HCEC 1CT (cell line): ENCODE measurements around the gene C5orf47.

Experiments used
- DNase-seq: peaks from one replicate; pipeline ENCODE4 v3.0.0-alpha.2; 2017

The C5orf47 gene

DNA sequence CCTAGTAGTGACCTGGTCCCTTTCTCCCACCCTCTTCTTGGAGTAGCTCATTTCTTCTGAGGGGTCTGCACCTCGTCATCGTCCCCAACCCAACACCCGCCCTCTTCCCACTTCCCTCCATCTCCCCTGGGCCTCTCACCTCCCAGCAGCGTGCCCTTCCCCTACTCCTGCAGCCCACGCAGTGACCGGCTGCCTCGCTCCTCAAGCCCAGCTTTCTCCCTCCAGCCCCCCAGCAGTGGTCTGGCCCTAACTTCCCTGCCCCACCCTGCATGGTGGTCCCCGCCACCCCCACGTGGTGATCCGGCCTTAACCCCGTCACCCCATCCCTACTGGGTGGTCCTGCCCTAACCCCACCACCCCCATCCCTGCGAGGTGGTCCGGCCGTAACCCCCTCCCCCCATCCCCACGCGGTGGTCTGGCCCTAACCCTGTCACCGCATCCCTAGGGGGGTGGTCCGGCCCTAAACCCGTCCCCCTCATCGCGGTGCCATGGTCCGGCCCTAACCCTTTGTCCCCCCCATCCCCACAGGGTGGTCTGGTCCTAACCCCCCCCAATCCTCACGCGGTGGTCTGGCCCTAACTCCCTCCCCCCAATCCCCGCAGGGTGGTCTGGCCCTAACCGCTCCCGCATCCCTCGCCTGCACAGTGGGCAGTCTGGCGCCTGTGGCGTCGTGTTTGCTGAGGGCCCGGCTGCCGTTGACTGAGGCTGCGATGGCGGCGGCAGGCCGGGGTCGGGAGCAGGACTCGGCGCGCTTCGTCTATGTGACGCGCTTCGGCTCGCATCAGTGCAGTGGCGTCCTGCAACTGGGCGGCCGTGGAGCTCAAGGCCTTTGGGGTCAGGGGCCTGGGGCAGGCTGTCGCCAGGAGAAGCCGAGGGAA lies at the start of gene C5orf47:
Gene C5orf47, plus strand, starts transcription at position 617 of the 878 bp plus-strand sequence. Its CDS starts 94 bp downstream, at position 711.
- DNase-seq, result no peak

DNA sequence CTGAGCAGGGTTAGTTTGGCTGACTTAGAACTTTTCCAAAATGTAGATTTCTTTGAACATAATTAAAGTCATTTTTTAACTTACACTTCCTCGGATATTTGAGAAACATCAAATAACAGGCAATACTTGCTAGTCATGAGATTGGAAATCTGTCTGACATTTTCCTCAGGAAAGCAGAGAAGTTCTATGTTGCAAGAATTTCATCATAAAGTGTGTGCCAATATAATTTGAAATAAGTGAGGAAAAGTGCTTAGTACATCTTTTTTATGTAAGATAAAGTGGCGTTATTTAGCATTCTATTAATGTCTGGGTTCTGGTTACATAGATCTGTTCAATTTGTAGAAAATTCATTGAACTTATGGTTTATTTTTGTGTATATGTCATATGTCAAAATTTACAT lies 48.7 kb upstream of the C5orf47 start:
- DNase-seq, result no peak

- DNase-seq, result no peak
These were observed 47.9 kb upstream of the C5orf47 start for GRCh38 chr5:173941102-173941501.

- no peak for DNase-seq
These were observed 47.1 kb upstream of the C5orf47 start for GRCh38 chr5:173941758-173942401.

- DNase-seq, result no peak
These were observed 44.5 kb upstream of the C5orf47 start for GRCh38 chr5:173944511-173944910.

DNA sequence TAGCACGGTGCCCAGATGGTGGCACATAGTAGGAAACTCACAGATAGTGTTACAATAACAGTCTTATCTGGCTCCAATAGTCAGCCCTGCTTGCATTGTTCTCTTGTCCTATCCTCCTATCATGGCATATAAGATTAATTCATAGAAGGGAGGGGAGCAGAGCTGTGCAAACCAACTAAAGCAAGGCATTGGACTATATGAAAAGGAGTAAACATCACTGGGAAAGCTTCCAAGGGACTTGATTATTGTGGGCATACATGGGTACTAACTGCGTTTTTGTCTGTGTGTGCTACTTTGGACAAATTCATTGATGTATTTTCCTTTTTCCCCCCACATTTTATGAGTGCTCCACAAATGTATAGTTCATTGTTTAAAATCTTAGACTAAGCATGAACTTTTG lies 43.8 kb upstream of the C5orf47 start:
- no peak for DNase-seq

GRCh38 chr5:173946323-173946722 lies 42.6 kb upstream of the C5orf47 start:
- DNase-seq, result no peak

DNA sequence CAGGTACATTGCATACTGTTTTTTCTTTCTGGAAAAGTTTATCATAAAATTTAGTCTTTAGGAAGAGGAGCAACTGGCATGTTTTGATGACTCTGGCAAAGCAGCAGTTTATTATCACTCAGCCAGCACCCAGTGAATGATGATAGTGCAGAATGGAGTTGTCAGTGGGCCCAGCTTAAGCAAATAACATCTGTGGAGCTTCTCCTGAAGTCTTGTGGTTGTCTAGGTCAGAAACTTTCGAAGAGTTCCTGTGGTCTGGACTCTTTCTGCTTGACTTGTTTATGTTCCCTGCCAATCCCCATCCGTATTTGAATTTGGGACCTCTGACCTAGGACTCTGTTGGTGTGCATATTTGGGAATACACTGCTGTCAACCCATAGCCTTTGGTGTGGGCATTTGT lies 38.1 kb upstream of the C5orf47 start:
- DNase-seq, result no peak

DNA sequence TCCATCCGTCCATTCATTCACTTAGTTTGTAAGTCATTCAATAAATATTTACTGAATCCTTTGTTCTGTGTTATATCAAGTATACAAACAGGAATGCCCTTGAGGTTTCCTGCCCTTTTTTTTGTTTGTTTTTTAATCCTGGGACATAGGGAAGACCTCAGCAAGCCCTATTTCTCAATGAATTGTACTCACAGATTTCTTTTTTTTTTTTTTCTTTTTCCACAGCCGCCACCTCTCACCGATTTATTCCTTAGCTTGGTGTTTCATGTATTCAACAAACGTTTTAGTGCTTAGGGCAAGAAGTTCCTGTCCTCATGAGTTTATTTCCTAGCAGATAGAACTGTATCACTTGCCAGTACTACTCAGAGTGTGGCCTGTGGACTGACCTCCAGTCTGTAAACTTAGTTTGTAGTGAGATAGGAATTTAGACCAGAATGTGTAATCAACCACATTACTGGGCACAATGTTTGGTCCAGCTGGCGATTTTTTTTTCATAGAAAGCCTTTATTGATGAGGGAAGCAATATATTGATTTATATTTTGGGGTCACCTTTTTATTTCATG lies 35.4 kb upstream of the C5orf47 start:
- peak; percentile 88 for DNase-seq

- peak; percentile 91 for DNase-seq
These were observed 34.1 kb upstream of the C5orf47 start for GRCh38 chr5:173954671-173955521.

DNA sequence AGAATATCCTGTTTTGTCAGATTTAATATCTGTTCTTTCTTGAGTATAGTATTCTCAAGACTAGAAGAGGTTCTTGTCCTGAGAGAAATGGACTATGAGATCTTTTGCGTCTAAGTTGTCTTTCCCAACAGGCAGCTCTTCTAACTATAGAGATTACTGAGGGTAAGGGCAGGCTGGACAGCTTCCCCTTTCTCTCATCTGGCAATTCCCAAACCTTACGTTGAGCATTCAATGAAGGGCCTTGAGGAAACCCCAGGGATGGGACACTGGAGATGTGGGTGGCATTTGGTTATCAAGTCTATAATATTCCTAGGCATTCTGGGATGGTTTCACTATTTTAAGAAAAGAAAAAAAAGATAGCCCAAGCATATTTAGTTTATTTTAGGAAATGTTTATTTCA lies 28.0 kb upstream of the C5orf47 start:
- DNase-seq, result no peak

DNA sequence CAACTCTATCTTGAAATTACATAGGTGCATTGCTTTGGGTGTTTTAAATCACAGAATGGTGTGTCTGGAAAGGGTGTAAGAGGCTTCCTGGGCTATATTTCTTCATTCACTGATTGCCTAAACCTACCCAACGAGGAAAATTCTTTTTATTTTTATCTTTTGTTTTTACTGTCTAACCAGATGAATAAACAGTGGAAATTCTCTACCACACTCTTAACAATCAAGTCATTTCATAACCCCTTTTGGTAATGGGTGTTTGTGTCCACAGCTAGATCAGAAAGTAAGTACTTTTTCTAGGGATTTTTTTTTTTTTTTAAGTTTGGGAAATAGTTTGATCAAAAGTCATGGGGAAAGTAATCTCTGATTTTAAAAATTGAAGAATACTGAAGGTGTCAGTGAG lies 27.6 kb upstream of the C5orf47 start:
- no peak for DNase-seq

DNA sequence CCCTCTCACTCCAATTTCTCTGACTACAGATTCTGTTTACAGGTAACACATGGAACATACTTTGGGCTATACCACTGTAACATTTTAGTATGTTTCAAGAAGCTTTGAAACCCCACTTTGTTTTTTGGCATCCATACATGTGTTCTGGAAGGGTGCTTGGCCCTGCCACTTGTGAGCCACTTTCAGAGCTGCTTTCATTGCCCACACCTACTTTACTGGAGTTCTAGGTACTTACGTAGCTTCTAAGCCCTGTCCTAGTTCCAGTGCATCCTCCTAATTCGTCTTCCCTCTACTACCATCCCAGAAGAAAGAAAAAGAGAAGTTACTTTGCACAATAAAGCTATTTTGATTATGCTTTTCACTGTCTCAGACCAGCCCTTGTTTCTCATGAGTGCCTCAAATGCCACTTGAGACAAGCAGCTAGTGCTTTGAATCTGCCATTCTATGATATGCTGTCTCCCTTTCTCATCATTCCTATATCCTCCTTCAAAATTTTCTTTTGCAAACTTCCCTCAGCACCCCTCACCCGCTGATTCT lies 26.5 kb upstream of the C5orf47 start:
- DNase-seq, result no peak

DNA sequence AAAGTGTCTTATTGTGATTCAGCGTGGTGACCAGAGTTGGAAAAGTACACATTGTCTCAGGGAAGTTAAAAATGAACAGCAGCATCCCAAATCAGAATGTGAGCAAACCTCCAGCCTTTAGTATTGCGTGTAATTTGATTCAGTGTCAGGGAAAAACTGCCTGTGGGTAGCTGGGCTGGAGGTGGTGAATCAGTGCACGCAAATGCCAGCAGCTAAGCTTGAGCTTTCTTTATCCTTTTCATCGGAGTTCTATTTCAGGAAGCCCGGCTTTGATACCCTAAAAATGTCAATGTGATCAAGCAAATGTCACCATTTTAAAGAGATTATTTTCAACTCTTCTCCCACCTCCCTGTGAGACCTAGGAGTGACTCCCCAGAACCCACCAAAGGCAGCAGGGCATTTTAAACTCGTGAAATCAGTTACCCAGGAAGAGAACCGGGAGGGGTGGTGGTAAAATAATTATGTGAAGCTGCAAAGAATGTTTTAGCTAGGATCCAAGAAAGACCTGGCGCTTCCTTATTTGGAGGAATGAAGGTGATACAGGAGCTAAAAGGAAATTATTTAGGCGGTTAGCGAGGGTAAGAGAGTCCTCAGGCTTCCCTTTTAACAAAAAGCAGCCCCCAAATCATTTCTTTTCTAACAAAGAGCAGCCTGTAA lies 25.7 kb upstream of the C5orf47 start:
- DNase-seq, result peak; percentile 12

- DNase-seq, result no peak
These were observed 25.0 kb upstream of the C5orf47 start for GRCh38 chr5:173963867-173964441.

DNA sequence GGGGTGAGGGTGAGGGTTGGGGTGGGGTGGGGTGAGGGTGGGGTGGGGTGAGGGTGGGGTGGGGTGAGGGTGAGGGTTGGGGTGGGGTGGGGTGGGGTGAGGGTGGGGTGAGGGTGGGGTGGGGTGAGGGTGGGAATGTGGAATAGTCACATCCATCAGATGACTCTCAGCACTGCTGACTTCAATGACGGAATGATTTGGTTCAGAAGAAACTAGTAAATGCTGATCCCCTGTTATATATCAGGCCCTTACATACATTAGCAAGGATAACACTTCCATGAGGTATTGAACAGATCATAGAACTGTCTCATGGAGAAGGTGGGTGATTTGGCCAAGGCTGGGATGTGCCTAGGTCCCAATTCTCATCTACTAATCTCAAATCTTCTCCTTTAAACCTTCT lies 24.5 kb upstream of the C5orf47 start:
- no peak for DNase-seq

- no peak for DNase-seq
These were observed 21.7 kb upstream of the C5orf47 start for GRCh38 chr5:173967241-173967640.

- no peak for DNase-seq
These were observed 20.7 kb upstream of the C5orf47 start for GRCh38 chr5:173968154-173968797.

DNA sequence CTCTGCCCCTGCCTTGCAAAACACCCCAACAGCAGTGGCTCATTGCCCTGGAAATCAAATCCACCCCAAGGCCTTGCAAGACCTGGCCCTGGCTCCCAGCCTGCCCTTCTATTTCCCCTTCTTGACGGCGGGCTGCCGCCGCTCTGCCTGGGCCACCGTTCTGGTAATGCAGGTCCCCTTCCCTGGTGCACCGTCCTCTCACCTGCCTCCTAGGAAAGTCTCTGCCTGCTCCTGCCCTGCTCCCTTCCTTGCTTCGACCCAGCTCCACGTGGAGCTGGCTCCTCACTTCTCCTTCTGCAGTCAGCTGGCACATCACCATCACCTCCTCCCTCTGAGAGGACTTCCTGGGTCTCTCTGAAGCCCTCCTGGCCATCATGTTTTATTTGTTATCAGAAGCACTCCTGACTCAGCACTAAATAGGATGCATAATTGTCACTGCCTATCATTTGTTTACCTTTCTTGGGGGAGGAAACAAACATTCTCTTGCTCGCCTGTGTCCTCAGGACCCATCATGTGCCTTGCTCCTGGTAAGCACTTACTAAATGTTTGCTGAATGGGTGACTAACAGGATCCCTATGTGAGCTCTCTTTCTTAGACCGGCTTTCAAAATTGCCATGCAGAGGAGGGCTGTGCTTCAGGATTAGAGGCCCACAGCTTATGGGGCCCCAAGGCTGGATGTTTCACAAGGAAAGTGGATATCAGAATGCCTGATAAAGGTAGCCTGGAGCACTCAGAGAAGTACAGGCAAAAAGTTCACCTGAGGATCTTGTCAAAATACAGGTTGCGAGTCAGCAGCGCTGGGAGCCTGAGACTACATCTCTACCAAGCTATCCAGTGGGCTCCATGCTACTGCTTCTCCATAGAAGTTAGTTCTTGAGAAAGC lies 19.6 kb upstream of the C5orf47 start:
- peak; percentile 42 for DNase-seq
